ENCODE results near the gene CD163L1.

- TF ChIP-seq, protein P1, sequence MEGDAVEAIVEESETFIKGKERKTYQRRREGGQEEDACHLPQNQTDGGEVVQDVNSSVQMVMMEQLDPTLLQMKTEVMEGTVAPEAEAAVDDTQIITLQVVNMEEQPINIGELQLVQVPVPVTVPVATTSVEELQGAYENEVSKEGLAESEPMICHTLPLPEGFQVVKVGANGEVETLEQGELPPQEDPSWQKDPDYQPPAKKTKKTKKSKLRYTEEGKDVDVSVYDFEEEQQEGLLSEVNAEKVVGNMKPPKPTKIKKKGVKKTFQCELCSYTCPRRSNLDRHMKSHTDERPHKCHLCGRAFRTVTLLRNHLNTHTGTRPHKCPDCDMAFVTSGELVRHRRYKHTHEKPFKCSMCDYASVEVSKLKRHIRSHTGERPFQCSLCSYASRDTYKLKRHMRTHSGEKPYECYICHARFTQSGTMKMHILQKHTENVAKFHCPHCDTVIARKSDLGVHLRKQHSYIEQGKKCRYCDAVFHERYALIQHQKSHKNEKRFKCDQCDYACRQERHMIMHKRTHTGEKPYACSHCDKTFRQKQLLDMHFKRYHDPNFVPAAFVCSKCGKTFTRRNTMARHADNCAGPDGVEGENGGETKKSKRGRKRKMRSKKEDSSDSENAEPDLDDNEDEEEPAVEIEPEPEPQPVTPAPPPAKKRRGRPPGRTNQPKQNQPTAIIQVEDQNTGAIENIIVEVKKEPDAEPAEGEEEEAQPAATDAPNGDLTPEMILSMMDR (IDR thresholded peaks at IDR 0.05): no peak
- no peak for TF ChIP-seq POLR2A (IDR thresholded peaks at IDR 0.05; ENCODE audit: low read depth)
- TF ChIP-seq POLR2AphosphoS5 (IDR thresholded peaks at IDR 0.05): no peak
Observed at GRCh38 chr12:7434670-7435069, 9.3 kb downstream of the CD163L1 start.
